Measurements from ENCODE around the gene TMEM40. TPM values are rescaled to one million over a fixed set of nuclear protein-coding genes. Genes with fewer than 3 reads are reported as not detected.

The TMEM40 gene
- total and polyA plus RNA-seq, 2 donors (not counting 1 experiment from before 2014, with no cell fraction given): 0.33 TPM; not detected in 1

- Mint-ChIP-seq H3K4me3 (no peak overlapping the region), H3K27me3 (peaks cover 18% of the 10 kb centered on the region), H3K27ac (no peak overlapping the region), H3K9me3 (ENCODE audit: insufficient read depth) (no peaks in the 10 kb centered on the region), H3K4me1 (no peaks in the 10 kb centered on the region)
- POLR2A ChIA-PET: no interaction called here
- no peaks in the 10 kb centered on the region for H3K4me1 ChIP-seq (ENCODE audit: control insufficient read depth in 2 of 2, insufficient read depth in 2 of 2, low read length in 2 of 2)
- H3K9ac ChIP-seq (ENCODE audit: low read length): no peak overlapping the region
- no peaks in the 10 kb centered on the region for H3K36me3 ChIP-seq (replicated peaks in 1 of 2; ENCODE audit: control extremely low read depth in 1 of 2, control insufficient read depth in 1 of 2, extremely low read depth in 1 of 2, insufficient read depth in 2 of 2, low read length in 1 of 2)
- no peak overlapping the region for H3K27ac ChIP-seq (ENCODE audit: low read length in 2 of 2)
- H3K79me2 ChIP-seq (ENCODE audit: control insufficient read depth, insufficient read depth, low read length): no peaks in the 10 kb centered on the region
- intact Hi-C loops (cut with micrococcal nuclease): no loop called here
- CTCF ChIA-PET: no interaction called here
- peaks cover 0 to 7% (median 2%) of the 10 kb centered on the region in 4 experiments for H3K27me3 ChIP-seq (replicated peaks in 1 of 4; ENCODE audit: control extremely low read depth in 1 of 4, control insufficient read depth in 3 of 4, insufficient read depth in 4 of 4, low read length in 3 of 4)
- ATAC-seq (ENCODE audit: low read depth) (no peak), DNase-seq (no peak)
- peaks cover 0 to under 1% (median 0%) of the 10 kb centered on the region in 3 donors for H3K9me3 ChIP-seq (ENCODE audit: control extremely low read depth in 1 of 3, control insufficient read depth in 2 of 3, insufficient read depth in 1 of 3, low read length in 2 of 3)
- no peak overlapping the region for H3K4me3 ChIP-seq (ENCODE audit: control extremely low read depth in 1 of 5, extremely low read depth in 1 of 5, insufficient read depth in 1 of 5, low read depth in 2 of 5, low read length in 4 of 5)
- H2AFZ ChIP-seq (ENCODE audit: insufficient read depth, low read depth, low read length, poor library complexity, severe bottlenecking): no peak overlapping the region
- no peak overlapping the region for H3K4me2 ChIP-seq (replicated peaks; ENCODE audit: low read depth, low read length, poor library complexity, severe bottlenecking)
- H4K20me1 ChIP-seq (ENCODE audit: control insufficient read depth, insufficient read depth, low read length, poor library complexity, severe bottlenecking): no peaks in the 10 kb centered on the region
- WGBS (ENCODE audit: insufficient coverage): 100% methylated on average over 1 of the region's 2 CpGs
- TF ChIP-seq CTCF (IDR thresholded peaks at IDR 0.05): no peak
- TF ChIP-seq EZH2 (IDR thresholded peaks at IDR 0.05; ENCODE audit: borderline replicate concordance, insufficient read depth, low read depth, low read length, poor library complexity, severe bottlenecking): no peak
Observed at GRCh38 chr3:12737319-12737718, 21.7 kb downstream of the TMEM40 start.

DNA sequence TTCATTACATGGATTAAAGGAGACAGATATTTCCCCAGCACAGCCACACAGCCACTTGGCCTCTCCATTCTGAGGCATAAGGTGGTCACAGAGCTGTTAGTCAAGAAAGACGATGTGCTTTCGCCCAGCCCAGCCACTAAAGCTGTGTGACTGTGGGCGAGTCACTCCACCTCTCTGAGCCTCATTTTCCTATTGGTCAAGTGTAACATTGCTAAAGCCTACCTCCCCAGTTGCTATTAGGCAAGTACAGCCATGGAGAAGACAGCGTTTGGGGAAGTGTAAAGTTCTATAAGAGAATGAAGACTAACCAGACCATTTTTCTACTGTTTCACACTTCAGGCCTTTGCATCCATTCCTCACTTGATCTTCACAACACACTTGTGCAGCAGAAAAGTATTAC lies 24.1 kb downstream of the TMEM40 start:
- Histone ChIP-seq H3K9ac (ENCODE audit: low read length) (no peak overlapping the region), H3K36me3 (replicated peaks in 1 of 2; ENCODE audit: control extremely low read depth in 1 of 2, control insufficient read depth in 1 of 2, extremely low read depth in 1 of 2, insufficient read depth in 2 of 2, low read length in 1 of 2) (no peaks in the 10 kb centered on the region), H2AFZ (ENCODE audit: insufficient read depth, low read depth, low read length, poor library complexity, severe bottlenecking) (no peak overlapping the region), H3K79me2 (ENCODE audit: control insufficient read depth, insufficient read depth, low read length) (no peaks in the 10 kb centered on the region), H3K9me3 (ENCODE audit: control extremely low read depth in 1 of 3, control insufficient read depth in 2 of 3, insufficient read depth in 1 of 3, low read length in 2 of 3) (peaks cover 0 to 2% (median 0%) of the 10 kb centered on the region in 3 donors), H3K27me3 (replicated peaks in 1 of 4; ENCODE audit: control extremely low read depth in 1 of 4, control insufficient read depth in 3 of 4, insufficient read depth in 4 of 4, low read length in 3 of 4) (peaks cover 0 to 5% (median 2%) of the 10 kb centered on the region in 4 experiments), H3K27ac (ENCODE audit: low read length in 2 of 2) (no peak overlapping the region), H4K20me1 (ENCODE audit: control insufficient read depth, insufficient read depth, low read length, poor library complexity, severe bottlenecking) (no peaks in the 10 kb centered on the region), H3K4me3 (ENCODE audit: control extremely low read depth in 1 of 5, extremely low read depth in 1 of 5, insufficient read depth in 1 of 5, low read depth in 2 of 5, low read length in 4 of 5) (no peak overlapping the region), H3K4me1 (ENCODE audit: control insufficient read depth in 2 of 2, insufficient read depth in 2 of 2, low read length in 2 of 2) (peaks cover 10% of the 10 kb centered on the region in 2 donors), H3K4me2 (replicated peaks; ENCODE audit: low read depth, low read length, poor library complexity, severe bottlenecking) (no peak overlapping the region)
- peaks cover 11% of the 10 kb centered on the region for H3K27me3 Mint-ChIP-seq
- intact Hi-C loops (cut with micrococcal nuclease): no loop called here
- H3K27ac Mint-ChIP-seq: no peak overlapping the region
- POLR2A ChIA-PET: no interaction called here
- no peak for TF ChIP-seq CTCF (IDR thresholded peaks at IDR 0.05)
- TF ChIP-seq EZH2 (IDR thresholded peaks at IDR 0.05; ENCODE audit: borderline replicate concordance, insufficient read depth, low read depth, low read length, poor library complexity, severe bottlenecking): no peak
- no peak for DNase-seq
- H3K4me3 Mint-ChIP-seq: no peak overlapping the region
- ATAC-seq (ENCODE audit: low read depth): no peak
- peaks cover 7% of the 10 kb centered on the region for H3K4me1 Mint-ChIP-seq
- no peaks in the 10 kb centered on the region for H3K9me3 Mint-ChIP-seq (ENCODE audit: insufficient read depth)
- CTCF ChIA-PET: no interaction called here
- 93% methylated on average over 3 of the region's 4 CpGs for WGBS (ENCODE audit: insufficient coverage)

Data from B cell (primary cell).